GM12878 (cell line): ENCODE data around the gene CYP46A1. TPM values are rescaled to one million over a fixed set of nuclear protein-coding genes. Genes with fewer than 3 reads are reported as not detected.

Source experiments
- ATAC-seq: fragments of 200-7000 bp; cut with Tn5 transposase; 3 replicates; pipeline ENCODE4 v1.9.1; 2020; ENCODE audit warnings: mild to moderate bottlenecking, moderate library complexity
- BruUV-seq: library from RNA; stranded (reverse); fragments of 400-500 nt; replicated peaks from 2 replicates; lab custom pipeline; 2021; lab: Mats Ljungman, UMichigan
- CTCF ChIA-PET: fragments of 300-600 bp; sonication (Branson Sonifier 250); formaldehyde crosslinking; extraction: SDS; loops from one replicate; lab custom pipeline; 2021; ENCODE audit warnings: inconsistent platforms; lab: Yijun Ruan, JAX
- POLR2A ChIA-PET: fragments of 350-600 bp; formaldehyde crosslinking; extraction: SDS; loops from one replicate; lab custom pipeline; 2021; ENCODE audit warnings: inconsistent platforms; lab: Charles Lee
- RAD21 ChIA-PET: fragments of 300-600 bp; sonication (Branson Sonifier 250); formaldehyde crosslinking; loops from one replicate; lab custom pipeline; 2023; ENCODE audit warnings: antibody characterized with exemption; ENCODE audit not compliant: unreplicated experiment; lab: Charles Lee
- SMC1A ChIA-PET: fragments of 300-600 bp; sonication (Branson Sonifier 250); formaldehyde crosslinking; loops from one replicate; lab custom pipeline; 2023; ENCODE audit not compliant: unreplicated experiment, uncharacterized antibody; lab: Charles Lee
- DNase-seq: peaks from one replicate; pipeline ENCODE4 v3.0.0-alpha.2; 2011; ENCODE audit warnings: low read depth, low spot score
- FAIRE-seq: peaks from 3 replicates; lab custom pipeline; 2011; peaks lifted over from hg19 to GRCh38; lab: Jason Lieb, UNC
- H2AFZ ChIP-seq: 2 replicates; pipeline ENCODE4 v1.6.0; 2011; ENCODE audit warnings: low read depth, low read length, control low read depth; ENCODE audit not compliant: control insufficient read depth
- H3K27ac ChIP-seq: 2 replicates; pipeline ENCODE4 v1.5.1; 2011; ENCODE audit warnings: control low read depth; ENCODE audit not compliant: control insufficient read depth, insufficient read depth
- H3K27me3 ChIP-seq, 2 experiments: replicated peaks in 1 of 2; 2 replicates each; pipeline versions ENCODE4 v1.6.0 to v1.6.1; 2011; ENCODE audit warnings: low read length in 1 of 2; ENCODE audit not compliant: control insufficient read depth in 2 of 2, insufficient read depth in 2 of 2
- H3K36me3 ChIP-seq, 2 experiments: 2 replicates each; pipeline ENCODE4 v1.5.1; 2011; ENCODE audit warnings: low read length in 1 of 2; ENCODE audit not compliant: control insufficient read depth in 2 of 2, insufficient read depth in 2 of 2
- H3K4me1 ChIP-seq: 2 replicates; pipeline ENCODE4 v1.6.1; 2011; ENCODE audit warnings: mild to moderate bottlenecking, low read length, moderate library complexity, mixed read lengths; ENCODE audit not compliant: control insufficient read depth, insufficient read depth
- H3K4me2 ChIP-seq: 2 replicates; pipeline ENCODE4 v1.6.0; 2011; ENCODE audit warnings: control low read depth; ENCODE audit not compliant: control insufficient read depth, insufficient read depth
- H3K4me3 ChIP-seq: fragments of 200-600 bp; sonication (generic); 2 replicates; pipeline ENCODE4 v1.5.1; 2016
- H3K79me2 ChIP-seq: 2 replicates; pipeline ENCODE4 v1.6.0; 2011; ENCODE audit warnings: low read length; ENCODE audit not compliant: control insufficient read depth, insufficient read depth
- H3K9ac ChIP-seq: 2 replicates; pipeline ENCODE4 v1.8.0; 2011; ENCODE audit warnings: low read length, control low read depth, mixed read lengths; ENCODE audit not compliant: control insufficient read depth, insufficient read depth
- H3K9me3 ChIP-seq: replicated peaks from 3 replicates; pipeline ENCODE4 v1.5.1; 2011; ENCODE audit warnings: mild to moderate bottlenecking, low read length; ENCODE audit not compliant: control insufficient read depth, insufficient read depth
- H4K20me1 ChIP-seq: 2 replicates; pipeline ENCODE4 v1.6.0; 2011; ENCODE audit not compliant: control insufficient read depth, insufficient read depth
- BCL11A ChIP-seq: IDR thresholded peaks from 2 replicates; pipeline ENCODE4 v1.6.1; 2011; ENCODE audit warnings: low read depth, low read length
- DPF2 ChIP-seq: fragments of 450-650 bp; IDR thresholded peaks from 2 replicates; pipeline ENCODE4 v1.6.1; 2017; ENCODE audit warnings: mild to moderate bottlenecking
- EED ChIP-seq: sonication (generic); IDR thresholded peaks from 2 replicates; pipeline ENCODE4 v1.6.1; 2016; ENCODE audit warnings: antibody characterized with exemption, low read depth
- EP300 ChIP-seq, 2 experiments: fragments of 150-350 bp in 1 of 2; IDR thresholded peaks; 2 replicates each; pipeline ENCODE4 v1.6.1; 2011 to 2012; ENCODE audit warnings: low read depth in 2 of 2, low read length in 2 of 2, borderline replicate concordance in 1 of 2, improper control_type of control experiment in 1 of 2, inconsistent platforms in 1 of 2; ENCODE audit not compliant: control insufficient read depth in 1 of 2
- FOXM1 ChIP-seq: IDR thresholded peaks from 2 replicates; pipeline ENCODE4 v1.6.1; 2012; ENCODE audit warnings: low read depth, mild to moderate bottlenecking, inconsistent platforms, low read length, moderate library complexity
- HDGF ChIP-seq: fragments of 450-650 bp; IDR thresholded peaks from 2 replicates; pipeline ENCODE4 v1.6.1; 2016; ENCODE audit warnings: antibody characterized with exemption
- IRF5 ChIP-seq: fragments of 450-650 bp; IDR thresholded peaks from 2 replicates; pipeline ENCODE4 v1.6.1; 2017; ENCODE audit warnings: borderline replicate concordance
- LARP7 ChIP-seq: fragments of 450-650 bp; IDR thresholded peaks from 2 replicates; pipeline ENCODE4 v1.6.1; 2017; ENCODE audit warnings: mild to moderate bottlenecking
- MTA3 ChIP-seq: IDR thresholded peaks from 2 replicates; pipeline ENCODE4 v1.6.1; 2012; ENCODE audit warnings: low read length, inconsistent platforms, borderline replicate concordance
- POLR2AphosphoS2 ChIP-seq: IDR thresholded peaks from 2 replicates; pipeline ENCODE4 v1.6.1; 2011; ENCODE audit warnings: low read depth, mild to moderate bottlenecking, low read length, improper control_type of control experiment, moderate library complexity
- RELA ChIP-seq: fragments of 450-650 bp; IDR thresholded peaks from 2 replicates; pipeline ENCODE4 v1.8.0; 2014; ENCODE audit warnings: borderline replicate concordance; ENCODE audit not compliant: partially characterized antibody
- TBL1XR1 ChIP-seq: IDR thresholded peaks from 2 replicates; pipeline ENCODE4 v1.6.1; 2012; ENCODE audit warnings: low read depth, low read length, improper control_type of control experiment
- ZNF24 ChIP-seq: fragments of 450-650 bp; IDR thresholded peaks from 2 replicates; pipeline ENCODE4 v1.6.1; 2017; ENCODE audit warnings: antibody characterized with exemption, mild to moderate bottlenecking
- WGBS: methylation state at CpG from one replicate; pipeline ENCODE4 v1.1.6; 2016; ENCODE audit warnings: low lambda C conversion rate; ENCODE audit not compliant: insufficient replicate concordance, insufficient coverage; ENCODE audit errors: missing lambda C conversion rate; 5-methylcytosine and 5-hydroxymethylcytosine counted together
- in situ Hi-C: fragments of 300-500 bp; cut with MboI; formaldehyde crosslinking; loops from 9 replicates; pipeline ENCODE4 v1.14.3; 2018; ENCODE audit warnings: mixed read lengths
- intact Hi-C: fragments of 100-400 bp; cut with micrococcal nuclease; formaldehyde crosslinking; loops from one replicate; pipeline ENCODE4 v1.14.2; 2022; ENCODE audit not compliant: unreplicated experiment
- polyA plus RNA-seq, 11 experiments: library from polyadenylated mRNA; depleted of rRNA in 4 of 11; unstranded in 6 of 11; stranded (reverse) in 5 of 11; fragments of >200 nt; fragmentation: Nextera tagmentation in 4 of 11; fragmentation: Illumina TruSeq in 1 of 11; extraction: Ambion mirVana in 4 of 11; extraction: Trizol in 1 of 11; gene quantifications; 1 replicate in 1 of 11; 2 replicates in 10 of 11; pipeline versions ENCODE4 v1.2.1 to v1.2.3, GENCODE V29; 2011 to 2016; ENCODE audit warnings: inconsistent platforms in 2 of 11, missing spikeins in 2 of 11, low read depth in 1 of 11
- total RNA-seq, 4 experiments: library from RNA; depleted of rRNA in 3 of 4; stranded (reverse); fragments of >200 nt in 3 of 4; fragmentation: Illumina TruSeq in 1 of 4; extraction: Trizol in 1 of 4; gene quantifications; 2 replicates each; pipeline versions ENCODE4 v1.2.1 to v1.2.3, GENCODE V29; 2013 to 2021
- TF ChIP-seq, protein P1 (sequence below): IDR thresholded peaks from 2 replicates; pipeline ENCODE4 v1.6.1; 2012; ENCODE audit warnings: low read depth, low read length, improper control_type of control experiment
- TF ChIP-seq, protein P2 (sequence below): fragments of 450-650 bp; IDR thresholded peaks from 2 replicates; pipeline ENCODE4 v1.6.1; 2016; ENCODE audit warnings: mild to moderate bottlenecking

CYP46A1 gene
- total and polyA plus RNA-seq, 10 of the 15 experiments (the other 5 are each of a cell fraction or from before 2014, with no cell fraction given), result 0.04 to 0.11 TPM; not detected in 8

DNA sequence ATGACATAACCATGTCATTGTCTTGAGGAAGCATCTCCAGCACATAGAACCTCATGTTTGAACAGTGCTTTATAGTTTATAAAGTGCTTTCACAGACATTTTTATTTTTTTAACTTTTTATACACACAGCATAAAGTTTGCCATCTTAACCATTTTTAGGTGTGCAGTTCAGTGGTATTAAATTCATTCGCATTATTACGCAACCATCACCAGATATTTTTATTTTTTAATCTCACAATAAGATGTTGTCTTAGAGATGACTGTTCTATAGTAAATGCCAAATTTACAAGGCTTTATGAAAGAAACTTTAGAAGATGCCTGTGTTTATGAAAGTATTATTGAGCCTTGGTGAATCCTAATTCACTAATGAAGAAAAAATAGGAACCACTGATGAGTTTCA lies 19.9 kb downstream of the CYP46A1 start (continued):
- TF ChIP-seq, protein P1, sequence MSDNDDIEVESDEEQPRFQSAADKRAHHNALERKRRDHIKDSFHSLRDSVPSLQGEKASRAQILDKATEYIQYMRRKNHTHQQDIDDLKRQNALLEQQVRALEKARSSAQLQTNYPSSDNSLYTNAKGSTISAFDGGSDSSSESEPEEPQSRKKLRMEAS, result no peak

DNA sequence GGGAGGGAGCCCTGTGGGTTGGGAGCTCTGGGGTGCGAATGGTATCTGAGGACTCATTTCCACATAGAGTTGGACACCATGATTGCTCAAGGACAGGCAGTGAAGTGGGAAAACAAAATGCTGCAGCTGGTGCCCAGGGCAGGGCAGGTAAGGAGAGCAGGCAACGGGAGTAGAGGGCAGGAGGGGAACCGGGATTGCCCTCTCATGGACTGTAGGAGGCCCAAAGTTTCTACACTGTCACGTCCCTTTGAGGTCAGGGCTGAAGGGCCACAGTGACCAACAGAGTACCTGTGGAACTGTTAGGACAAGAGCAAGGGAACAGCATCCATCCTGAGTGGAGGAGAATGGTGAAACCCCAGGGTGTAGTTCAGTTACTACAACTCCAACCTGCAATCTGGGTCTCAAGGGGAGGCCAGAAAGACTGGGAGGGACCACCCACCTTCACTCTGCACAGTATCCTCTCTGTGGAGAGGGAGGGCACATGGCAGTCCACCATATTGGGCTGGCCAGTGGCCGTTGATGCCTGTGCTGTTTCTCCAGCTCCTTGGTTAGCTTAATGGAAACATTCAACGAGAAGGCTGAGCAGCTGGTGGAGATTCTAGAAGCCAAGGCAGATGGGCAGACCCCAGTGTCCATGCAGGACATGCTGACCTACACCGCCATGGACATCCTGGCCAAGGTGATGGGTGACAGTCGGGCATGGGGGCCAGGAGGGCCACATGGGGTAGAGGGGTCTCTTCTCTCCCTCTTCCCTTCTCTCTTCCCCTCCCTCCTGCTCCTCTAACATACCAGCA lies 22.2 kb downstream of the CYP46A1 start:
- CTCF ChIA-PET, result no interaction called here

More for the DNA sequence above, 22.2 kb downstream of the CYP46A1 start:
- no peak overlapping the region for H3K9ac ChIP-seq
- ATAC-seq (no peak), DNase-seq (no peak), FAIRE-seq (no peak)
- no peaks in the 10 kb centered on the region for H3K4me1 ChIP-seq
- RAD21 ChIA-PET, result interaction anchor here (1.3 kb wide), 1 partner anchor 18 kb away, joined by 3 read pairs; no protein-coding TSS in a partner anchor
- H2AFZ ChIP-seq, result no peak overlapping the region
- WGBS, result under 1% methylated on average over 8 of the region's 8 CpGs
- no TSS peak for BruUV-seq
- H3K27ac ChIP-seq, result no peak overlapping the region
- peaks cover 2% of the 10 kb centered on the region; the same call in 1 of the 3 replicates for H3K9me3 ChIP-seq
- no peak overlapping the region for H3K4me2 ChIP-seq
- H4K20me1 ChIP-seq, result no peaks in the 10 kb centered on the region
- SMC1A ChIA-PET, result no interaction called here
- H3K79me2 ChIP-seq, result no peaks in the 10 kb centered on the region
- TF ChIP-seq POLR2AphosphoS2 (no peak), LARP7 (no peak), IRF5 (no peak), HDGF (no peak), BCL11A (no peak), DPF2 (no peak), TBL1XR1 (no peak), EED (no peak), MTA3 (no peak), ZNF24 (no peak), EP300 (IDR thresholded peaks at IDR 0.05; ENCODE audit: borderline replicate concordance in 1 of 2, control insufficient read depth in 1 of 2, low read depth in 2 of 2, low read length in 2 of 2) (no peak), FOXM1 (no peak), RELA (no peak)
- TF ChIP-seq, protein P2, sequence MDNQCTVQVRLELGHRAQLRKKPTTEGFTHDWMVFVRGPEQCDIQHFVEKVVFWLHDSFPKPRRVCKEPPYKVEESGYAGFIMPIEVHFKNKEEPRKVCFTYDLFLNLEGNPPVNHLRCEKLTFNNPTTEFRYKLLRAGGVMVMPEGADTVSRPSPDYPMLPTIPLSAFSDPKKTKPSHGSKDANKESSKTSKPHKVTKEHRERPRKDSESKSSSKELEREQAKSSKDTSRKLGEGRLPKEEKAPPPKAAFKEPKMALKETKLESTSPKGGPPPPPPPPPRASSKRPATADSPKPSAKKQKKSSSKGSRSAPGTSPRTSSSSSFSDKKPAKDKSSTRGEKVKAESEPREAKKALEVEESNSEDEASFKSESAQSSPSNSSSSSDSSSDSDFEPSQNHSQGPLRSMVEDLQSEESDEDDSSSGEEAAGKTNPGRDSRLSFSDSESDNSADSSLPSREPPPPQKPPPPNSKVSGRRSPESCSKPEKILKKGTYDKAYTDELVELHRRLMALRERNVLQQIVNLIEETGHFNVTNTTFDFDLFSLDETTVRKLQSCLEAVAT, result no peak
- H3K27me3 ChIP-seq, result peaks cover 0 to 1% of the 10 kb centered on the region in 2 experiments; a peak in 1 of 4 replicates
- no peaks in the 10 kb centered on the region for H3K36me3 ChIP-seq
- H3K4me3 ChIP-seq, result no peak overlapping the region
- intact Hi-C loops (no loop called here), in situ Hi-C loops (no loop called here)
- POLR2A ChIA-PET, result no interaction called here
